CD4-positive, alpha-beta memory T cell (primary cell): ENCODE measurements around the gene PELI3. TPM values are rescaled to one million over a fixed set of nuclear protein-coding genes. Genes with fewer than 3 reads are reported as not detected.
A peak's percentile ranks its signal among the peaks of the same experiment; 100 is the strongest.

ENCODE experiments used
- CTCF ChIA-PET: fragments of 350-600 bp; sonication (Branson Sonifier 250); formaldehyde crosslinking; loops from one replicate; lab custom pipeline; 2021; ENCODE audit warnings: inconsistent platforms; ENCODE audit not compliant: partially characterized antibody; lab: Charles Lee
- POLR2A ChIA-PET: fragments of 350-600 bp; sonication (Branson Sonifier 250); formaldehyde crosslinking; loops from one replicate; lab custom pipeline; 2021; ENCODE audit not compliant: partially characterized antibody; lab: Charles Lee
- DNase-seq, 5 donors: peaks; one replicate each; pipeline versions ENCODE4 v3.0.0 to v3.0.0-alpha.2; 2020 to 2022; ENCODE audit warnings: mixed read lengths in 1 of 5
- H3K27ac ChIP-seq: one replicate; pipeline ENCODE4 v1.7.0; 2013; ENCODE audit warnings: low read depth, low read length
- H3K27me3 ChIP-seq: 2 replicates; pipeline ENCODE4 v1.7.0; 2013; ENCODE audit warnings: mild to moderate bottlenecking, low read length, moderate library complexity; ENCODE audit not compliant: insufficient read depth
- H3K36me3 ChIP-seq: 2 replicates; pipeline ENCODE4 v1.7.0; 2013; ENCODE audit warnings: mild to moderate bottlenecking, low read length, moderate library complexity; ENCODE audit not compliant: insufficient read depth
- H3K4me1 ChIP-seq: 2 replicates; pipeline ENCODE4 v1.7.0; 2013; ENCODE audit warnings: mild to moderate bottlenecking, low read length, moderate library complexity; ENCODE audit not compliant: insufficient read depth
- H3K4me3 ChIP-seq, 2 donors: one replicate each; pipeline ENCODE4 v1.7.0; 2013; ENCODE audit warnings: low read length in 2 of 2, mild to moderate bottlenecking in 1 of 2
- H3K9me3 ChIP-seq, 2 donors: one replicate each; pipeline ENCODE4 v1.7.0; 2013; ENCODE audit warnings: low read length in 2 of 2, control low read depth in 1 of 2; ENCODE audit not compliant: control insufficient read depth in 1 of 2
- H3K27ac Mint-ChIP-seq, 7 donors: one replicate each; pipeline ENCODE4 v1.8.0; 2020 to 2021; ENCODE audit warnings: mixed read lengths in 7 of 7, mild to moderate bottlenecking in 6 of 7, inconsistent platforms in 3 of 7, moderate library complexity in 3 of 7
- H3K27me3 Mint-ChIP-seq, 2 donors: one replicate each; pipeline ENCODE4 v1.8.0; 2020 to 2021; ENCODE audit warnings: mixed read lengths in 2 of 2
- H3K36me3 Mint-ChIP-seq, 2 donors: one replicate each; pipeline ENCODE4 v1.8.0; 2020 to 2021; ENCODE audit warnings: mixed read lengths in 2 of 2, inconsistent platforms in 1 of 2, mild to moderate bottlenecking in 1 of 2
- H3K4me1 Mint-ChIP-seq, 4 donors: one replicate each; pipeline ENCODE4 v1.8.0; 2020 to 2021; ENCODE audit warnings: mixed read lengths in 4 of 4, mild to moderate bottlenecking in 1 of 4
- H3K4me3 Mint-ChIP-seq, 8 donors: one replicate each; pipeline ENCODE4 v1.8.0; 2020 to 2021; ENCODE audit warnings: mixed read lengths in 8 of 8, mild to moderate bottlenecking in 7 of 8, moderate library complexity in 6 of 8, inconsistent platforms in 3 of 8
- H3K9me3 Mint-ChIP-seq, 8 donors: one replicate each; pipeline ENCODE4 v1.8.0; 2020 to 2021; ENCODE audit warnings: mixed read lengths in 8 of 8, mild to moderate bottlenecking in 5 of 8, inconsistent platforms in 3 of 8, moderate library complexity in 1 of 8
- intact Hi-C: fragments of 100-400 bp; cut with micrococcal nuclease; formaldehyde crosslinking; loops from one replicate; pipeline ENCODE4 v1.15.1; 2023
- polyA plus RNA-seq, 2 donors: library from polyadenylated mRNA; unstranded; fragments of 300-500 nt; fragmentation: Illumina TruSeq; gene quantifications; one replicate each; pipeline ENCODE4 v1.2.3, GENCODE V29; 2021
- total RNA-seq, 2 experiments: library from RNA; stranded (reverse); gene quantifications; one replicate each; pipeline ENCODE4 v1.2.3, GENCODE V29; 2021

PELI3 gene
- total and polyA plus RNA-seq, 4 experiments from 2014 or later, result 4.0 to 25.9 (median 16.1) TPM

- Mint-ChIP-seq H3K27me3 (no peaks in the 10 kb centered on the region), H3K9me3 (no peaks in the 10 kb centered on the region), H3K4me3 (no peak overlapping the region), H3K27ac (no peak overlapping the region), H3K4me1 (peaks cover 0 to 1% (median under 1%) of the 10 kb centered on the region in 4 donors), H3K36me3 (peaks cover 11 to 31% of the 10 kb centered on the region in 2 donors)
- intact Hi-C loops, result no loop called here
- ChIA-PET CTCF (interaction anchor here (1.2 kb wide), 1 partner anchor 12 kb away, joined by 3 read pairs; no protein-coding TSS in a partner anchor), POLR2A (no interaction called here)
- Histone ChIP-seq H3K27ac (no peak overlapping the region), H3K36me3 (peaks cover 22% of the 10 kb centered on the region), H3K27me3 (no peaks in the 10 kb centered on the region), H3K9me3 (no peaks in the 10 kb centered on the region), H3K4me3 (no peak overlapping the region), H3K4me1 (no peaks in the 10 kb centered on the region)
- no peak for DNase-seq
Observed at GRCh38 chr11:66495401-66495854, 28.7 kb downstream of the PELI3 start.

GRCh38 chr11:66497206-66497605, 30.5 kb downstream of the PELI3 start:
- Mint-ChIP-seq H3K4me3 (no peak overlapping the region), H3K4me1 (peaks cover 0 to 1% (median 0%) of the 10 kb centered on the region in 4 donors), H3K27me3 (no peaks in the 10 kb centered on the region), H3K9me3 (no peaks in the 10 kb centered on the region), H3K27ac (no peak overlapping the region), H3K36me3 (peaks cover 18 to 27% of the 10 kb centered on the region in 2 donors)
- no peak overlapping the region for H3K4me3 ChIP-seq
- no peaks in the 10 kb centered on the region for H3K27me3 ChIP-seq
- ChIA-PET CTCF (no interaction called here), POLR2A (no interaction called here)
- intact Hi-C loops, result no loop called here
- no peak for DNase-seq
- peaks cover 22% of the 10 kb centered on the region for H3K36me3 ChIP-seq
- H3K9me3 ChIP-seq, result no peaks in the 10 kb centered on the region
- no peak overlapping the region for H3K27ac ChIP-seq
- no peaks in the 10 kb centered on the region for H3K4me1 ChIP-seq

- intact Hi-C loops, result no loop called here
- Mint-ChIP-seq H3K4me3 (no peak overlapping the region), H3K4me1 (no peaks in the 10 kb centered on the region), H3K27me3 (no peaks in the 10 kb centered on the region), H3K27ac (no peak overlapping the region), H3K36me3 (peaks cover 18 to 24% of the 10 kb centered on the region in 2 donors), H3K9me3 (no peaks in the 10 kb centered on the region)
- POLR2A ChIA-PET, result no interaction called here
- CTCF ChIA-PET, result no interaction called here
- peaks cover 14% of the 10 kb centered on the region for H3K36me3 ChIP-seq
- no peak overlapping the region for H3K4me3 ChIP-seq
- H3K27me3 ChIP-seq, result no peaks in the 10 kb centered on the region
- DNase-seq, result no peak
- H3K27ac ChIP-seq, result no peak overlapping the region
- H3K4me1 ChIP-seq, result no peaks in the 10 kb centered on the region
- no peaks in the 10 kb centered on the region for H3K9me3 ChIP-seq
Observed at GRCh38 chr11:66498506-66498905, 31.8 kb downstream of the PELI3 start.

DNA sequence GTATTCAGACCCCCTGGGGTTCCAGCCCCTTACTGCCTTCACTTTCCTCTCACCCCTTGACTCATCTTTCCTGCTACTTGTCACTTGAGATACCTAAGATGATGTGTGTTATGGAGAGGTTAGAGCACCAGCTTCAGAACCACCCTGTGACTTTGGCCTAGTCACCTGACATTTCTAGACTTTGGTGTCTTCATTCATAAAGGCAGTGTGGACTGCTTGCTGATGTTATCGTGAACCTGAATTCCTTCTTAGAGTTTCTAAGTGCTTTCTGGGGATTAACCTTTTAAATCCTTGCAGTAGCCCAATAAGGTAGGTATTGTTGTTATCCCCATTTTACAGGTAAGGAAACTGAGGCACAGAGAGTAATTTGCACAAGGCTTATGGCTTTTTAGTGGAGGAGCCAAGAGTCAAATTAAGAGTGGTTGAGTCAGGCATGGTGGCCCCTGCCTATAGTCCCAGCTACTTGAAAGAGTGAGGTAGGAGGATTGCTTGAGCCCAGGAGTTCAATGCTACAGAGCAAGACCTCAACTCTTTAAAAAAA, 38.6 kb downstream of the PELI3 start:
- no peak overlapping the region for H3K4me3 ChIP-seq
- H3K36me3 ChIP-seq, result peaks cover 10% of the 10 kb centered on the region
- Mint-ChIP-seq H3K4me1 (peaks cover 0 to 3% (median 2%) of the 10 kb centered on the region in 4 donors), H3K27me3 (no peaks in the 10 kb centered on the region), H3K36me3 (peaks cover 19 to 22% of the 10 kb centered on the region in 2 donors), H3K4me3 (no peak overlapping the region), H3K27ac (no peak overlapping the region), H3K9me3 (no peaks in the 10 kb centered on the region)
- no peaks in the 10 kb centered on the region for H3K9me3 ChIP-seq
- ChIA-PET POLR2A (no interaction called here), CTCF (no interaction called here)
- intact Hi-C loops, result no loop called here
- H3K4me1 ChIP-seq, result peaks cover 4% of the 10 kb centered on the region
- DNase-seq, result no peak
- H3K27ac ChIP-seq, result no peak overlapping the region
- no peaks in the 10 kb centered on the region for H3K27me3 ChIP-seq

GRCh38 chr11:66509131-66509561, 42.4 kb downstream of the PELI3 start:
- Mint-ChIP-seq H3K27ac (no peak overlapping the region), H3K36me3 (peaks cover 11 to 19% of the 10 kb centered on the region in 2 donors), H3K9me3 (no peaks in the 10 kb centered on the region), H3K4me3 (no peak overlapping the region), H3K27me3 (no peaks in the 10 kb centered on the region), H3K4me1 (peaks cover 8 to 19% (median 17%) of the 10 kb centered on the region in 4 donors)
- POLR2A ChIA-PET, result interaction anchor here (0.6 to 3.5 kb wide), 5 partner anchors 30 to 1921 kb away, joined by 3 to 19 read pairs (median 4); partner anchors contain the start of genes DPP3, PELI3 and YIF1A
- H3K9me3 ChIP-seq, result no peaks in the 10 kb centered on the region
- H3K27me3 ChIP-seq, result no peaks in the 10 kb centered on the region
- intact Hi-C loops, result no loop called here
- H3K36me3 ChIP-seq, result peaks cover 10% of the 10 kb centered on the region
- H3K4me1 ChIP-seq, result peaks cover 18% of the 10 kb centered on the region
- H3K4me3 ChIP-seq, result no peak overlapping the region
- H3K27ac ChIP-seq, result no peak overlapping the region
- CTCF ChIA-PET, result interaction anchor here (0.7 to 1.1 kb wide), 2 partner anchors 26 to 71 kb away, joined by 3 read pairs; partner anchors contain the start of gene MRPL11
- DNase-seq, result no peak

DNA sequence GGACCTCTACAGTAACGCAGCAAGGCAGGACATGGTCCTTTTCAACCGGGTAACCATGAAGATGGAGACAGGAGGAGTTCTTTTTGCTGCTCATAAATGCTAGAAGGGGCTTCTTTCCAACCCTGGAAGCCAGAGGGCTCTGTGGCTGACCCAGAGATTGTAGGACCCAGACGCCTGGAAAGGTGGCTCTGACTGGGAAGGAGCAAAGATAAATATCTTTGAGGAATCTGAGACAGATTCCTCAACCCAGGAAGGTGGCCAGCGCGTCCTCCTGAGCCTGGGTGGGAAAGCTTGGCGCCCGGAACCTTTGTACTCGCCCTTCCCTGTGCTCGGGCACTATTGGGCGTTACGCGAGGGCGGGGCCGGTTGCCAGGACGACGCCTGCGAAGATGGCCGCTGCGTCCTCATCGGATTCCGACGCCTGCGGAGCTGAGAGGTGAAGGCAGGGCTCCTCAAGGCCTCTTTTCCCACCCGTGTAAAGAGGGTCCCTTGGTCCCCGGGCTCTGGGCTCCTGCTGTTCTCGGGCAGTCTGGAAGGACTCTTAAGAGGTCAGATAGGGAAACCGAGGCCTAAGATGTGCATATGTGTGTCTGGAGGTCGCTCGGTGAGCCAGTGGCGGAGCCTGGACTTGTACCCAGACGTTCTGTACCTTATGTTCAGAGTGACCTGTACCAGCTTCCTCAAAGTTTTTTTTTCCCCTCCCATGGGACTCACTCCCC, 43.7 kb downstream of the PELI3 start, which contains the start of gene BBS1:
Gene BBS1 (plus strand): TSS at position 365 of the 719 bp plus-strand sequence. CDS start 25 bp downstream, at position 390.
- CTCF ChIA-PET, result interaction anchor here (0.5 to 1.1 kb wide), 3 partner anchors 8 to 72 kb away, joined by 3 read pairs; partner anchors contain the start of gene MRPL11

More for the DNA sequence above, 43.7 kb downstream of the PELI3 start, which contains the start of gene BBS1:
- Mint-ChIP-seq H3K4me1 (peaks cover 8 to 19% (median 17%) of the 10 kb centered on the region in 4 donors), H3K4me3 (peak within 1 kb of the TSS; percentile 86 to 91 (median 90)), H3K9me3 (no peaks in the 10 kb centered on the region), H3K27ac (peak within 1 kb of the TSS; percentile 56 to 91 (median 81)), H3K27me3 (no peaks in the 10 kb centered on the region), H3K36me3 (peaks cover 7 to 19% of the 10 kb centered on the region in 2 donors)
- H3K9me3 ChIP-seq, result no peaks in the 10 kb centered on the region
- peak within 1 kb of the TSS; percentile 90 to 94 for H3K4me3 ChIP-seq
- peak; percentile 75 to 79 (median 78) for DNase-seq
- H3K27me3 ChIP-seq, result no peaks in the 10 kb centered on the region
- intact Hi-C loops, result loop anchor here (2.0 kb wide), 1 partner anchor 30 kb away; the partner anchor contains the start of gene DPP3
- H3K36me3 ChIP-seq, result peaks cover 4% of the 10 kb centered on the region
- peak within 1 kb of the TSS; percentile 58 for H3K27ac ChIP-seq
- POLR2A ChIA-PET, result interaction anchor here (0.6 to 3.5 kb wide), 11 partner anchors 31 to 928 kb away, joined by 3 to 19 read pairs (median 3); partner anchors contain the start of genes ACTN3, DPP3, KDM2A and PELI3
- H3K4me1 ChIP-seq, result peaks cover 18% of the 10 kb centered on the region
